Measurements from ENCODE around the gene PPP1R11. TPM values are rescaled to one million over a fixed set of nuclear protein-coding genes. Genes with fewer than 3 reads are reported as not detected.

The PPP1R11 gene
- total and polyA plus RNA-seq, 2 of the 4 experiments (the other 2 are of a cell fraction) = 15.6 to 46.0 TPM

DNA sequence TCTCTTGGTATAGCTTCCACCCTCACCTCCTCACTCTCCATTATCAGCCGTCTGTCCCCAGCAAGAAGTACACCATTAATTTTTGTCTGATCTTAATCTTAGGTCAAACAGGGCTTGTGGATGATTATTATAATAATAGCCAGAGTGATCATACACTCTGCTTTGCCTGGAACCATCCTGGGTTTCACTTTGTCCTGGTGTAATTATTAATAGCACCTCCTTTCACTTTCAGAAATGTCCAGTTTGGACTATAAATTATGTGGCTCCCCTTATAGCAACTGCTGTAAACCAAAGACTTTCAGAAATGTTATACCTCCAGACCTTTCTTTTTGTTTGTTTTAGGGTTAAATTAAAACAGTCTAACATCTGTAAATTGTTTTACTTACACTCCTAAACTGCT lies 46.8 kb downstream of the PPP1R11 start:
- H2AFZ ChIP-seq (replicated peaks; ENCODE audit: low read length, poor library complexity) = no peak overlapping the region
- dilution Hi-C loops (cut with HindIII; ENCODE audit: low sequenced_read_pairs, unreplicated experiment) = no loop called here
- ChIA-PET CTCF (no interaction called here), POLR2A (ENCODE audit: unreplicated experiment) (no interaction called here)
- no peaks in the 10 kb centered on the region for H3K79me1 ChIP-seq (ENCODE audit: low read depth in 1 of 2, low read length in 2 of 2)
- no peak overlapping the region for H2BK5ac ChIP-seq (ENCODE audit: low read depth, low read length, poor library complexity, severe bottlenecking)
- H3K27ac ChIP-seq (ENCODE audit: insufficient read depth, low read length) = no peak overlapping the region
- H3K23ac ChIP-seq (ENCODE audit: low read depth, low read length) = no peak overlapping the region
- H3K4me1 ChIP-seq (ENCODE audit: control insufficient read depth, insufficient read depth, low read length) = no peaks in the 10 kb centered on the region
- no peak overlapping the region for H3K18ac ChIP-seq (ENCODE audit: low read depth, low read length)
- no peak overlapping the region for H2BK20ac ChIP-seq (ENCODE audit: low read depth, low read length)
- no peak overlapping the region for H2AK9ac ChIP-seq (replicated peaks; ENCODE audit: low read depth, low read length, poor library complexity)
- H4K8ac ChIP-seq (ENCODE audit: low read depth in 2 of 2, low read length in 2 of 2) = no peak overlapping the region
- no peak for ATAC-seq (ENCODE audit: low read depth)
- H2BK120ac ChIP-seq (ENCODE audit: low read depth, low read length) = no peak overlapping the region
- no peak overlapping the region for H4K91ac ChIP-seq (ENCODE audit: insufficient read depth, low read depth, low read length)
- H3K9me1 ChIP-seq (ENCODE audit: insufficient read depth, low read length) = no peaks in the 10 kb centered on the region
- H3K27me3 ChIP-seq (ENCODE audit: control insufficient read depth, insufficient read depth, low read length) = peaks cover 43% of the 10 kb centered on the region
- intact Hi-C loops (cut with micrococcal nuclease) = no loop called here
- no peak overlapping the region for H2AK5ac ChIP-seq (ENCODE audit: low read depth, low read length)
- H3K36me3 ChIP-seq (ENCODE audit: control insufficient read depth, insufficient read depth, low read length) = no peaks in the 10 kb centered on the region
- H3K4me2 ChIP-seq (ENCODE audit: low read depth, low read length) = no peak overlapping the region
- H3K14ac ChIP-seq (replicated peaks; ENCODE audit: low read depth, low read length) = no peak overlapping the region
- in situ Hi-C loops (cut with MboI; ENCODE audit: low sequenced_read_pairs) = no loop called here
- no peak overlapping the region for H3K9ac ChIP-seq (ENCODE audit: low read depth, low read length)
- peaks cover 2% of the 10 kb centered on the region; the same call in 1 of the 2 replicates for H3K9me3 ChIP-seq (ENCODE audit: control insufficient read depth, insufficient read depth, low read length)
- no peak overlapping the region for H4K5ac ChIP-seq (ENCODE audit: low read depth, low read length)
- H2BK15ac ChIP-seq (ENCODE audit: low read depth, low read length) = no peak overlapping the region
- BruUV-seq (replicated peaks) = no TSS peak
- WGBS, 2 experiments (ENCODE audit: extremely low coverage in 2 of 2, insufficient read length in 1 of 2) = no CpG with 5 or more reads among the region's 1 CpG
- no peak overlapping the region for H3K4me3 ChIP-seq (ENCODE audit: insufficient read depth, low read depth, low read length)
- H4K20me1 ChIP-seq (ENCODE audit: insufficient read depth, low read length) = no peaks in the 10 kb centered on the region
- no peak overlapping the region for H3K56ac ChIP-seq (ENCODE audit: extremely low read depth, insufficient read depth, low read length)
- DNase-seq = no peak
- H3K4ac ChIP-seq (ENCODE audit: low read depth, low read length) = no peak overlapping the region
- TF ChIP-seq SMC3 (IDR thresholded peaks at IDR 0.05; ENCODE audit: low read depth, low read length) = no peak

All from IMR-90 (cell line).